NCI-H345 treated with DMSO at 0.1 percent for 48 hours (cell line): ENCODE measurements around the gene APOL4.
"Not testable (repeated sequence)": the region's sequence is repeated elsewhere in the genome, so short reads cannot be mapped to it uniquely, and the experiment has no call there.

Source experiments
- DNase-seq: peaks from one replicate; lab custom pipeline; 2025; ENCODE audit not compliant: unreplicated experiment; lab: John Stamatoyannopoulos, UW

APOL4 gene

DNA sequence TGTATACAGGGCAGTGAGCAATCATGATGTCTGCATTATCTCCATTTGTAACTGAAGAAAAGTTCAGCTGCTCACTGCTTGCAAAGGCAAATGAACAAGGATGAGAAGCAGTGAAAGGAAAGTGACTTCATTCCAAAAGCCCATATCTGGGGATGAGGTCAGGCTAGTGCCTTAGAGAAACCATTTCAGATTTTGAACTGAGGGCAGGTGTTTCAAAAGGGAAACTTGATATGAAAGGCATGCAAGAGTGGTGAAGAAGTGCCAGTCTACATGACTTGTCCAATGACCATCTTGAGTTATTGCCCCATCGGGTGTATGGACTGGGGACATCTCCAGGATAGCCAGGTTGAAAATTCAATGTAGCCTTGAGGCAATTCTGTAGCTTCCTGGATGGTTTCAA is 7.3 kb upstream of the APOL4 start:
- DNase-seq = no peak

DNA sequence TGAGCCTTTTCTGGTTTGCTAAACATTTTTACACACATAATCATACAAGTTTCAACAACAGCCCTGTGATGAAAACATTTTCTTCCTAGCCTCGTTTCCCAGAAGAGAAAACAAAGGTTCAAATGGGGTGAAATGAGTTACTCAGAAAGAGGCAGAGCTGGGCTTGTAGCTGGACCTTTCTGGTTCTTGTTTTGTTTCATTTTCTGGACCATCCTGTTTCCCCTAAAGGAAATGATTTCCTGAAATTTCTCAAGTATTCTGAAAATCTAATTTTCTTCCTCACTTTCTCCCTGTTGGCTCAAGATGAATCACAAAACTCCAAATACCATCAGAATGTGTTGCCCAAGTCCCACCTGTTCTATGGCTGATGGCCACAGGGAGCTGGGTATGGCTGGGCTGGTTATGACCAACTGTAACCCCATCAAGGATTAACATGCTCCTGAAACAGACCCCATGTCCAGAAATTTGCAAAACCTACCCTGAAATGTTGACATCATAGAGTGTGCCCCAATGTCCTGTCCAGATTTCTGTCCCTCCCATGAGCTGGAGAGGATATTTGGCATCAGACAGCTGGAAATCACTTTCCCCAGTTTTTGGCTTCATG is 6.7 kb upstream of the APOL4 start:
- DNase-seq = no peak

DNA sequence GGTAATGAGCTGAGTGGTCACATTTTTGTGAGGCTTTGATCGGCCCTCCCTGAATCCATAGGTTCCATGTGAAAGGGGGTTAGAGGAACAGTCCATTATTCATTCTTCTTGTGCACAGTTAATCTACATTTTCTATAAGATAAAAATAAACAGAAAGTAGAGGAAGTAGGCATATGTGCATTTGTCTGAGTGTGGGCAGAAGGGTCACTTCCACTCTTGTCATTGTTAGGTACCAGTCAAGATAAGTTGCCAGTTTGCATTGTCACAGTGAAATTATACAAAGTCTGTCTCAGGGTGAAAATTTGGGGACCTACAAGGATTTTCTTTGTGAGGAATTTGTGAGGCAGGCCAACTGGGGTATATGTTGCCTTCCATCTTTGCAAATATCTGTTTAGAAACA is 4.6 kb upstream of the APOL4 start:
- no peak for DNase-seq

DNA sequence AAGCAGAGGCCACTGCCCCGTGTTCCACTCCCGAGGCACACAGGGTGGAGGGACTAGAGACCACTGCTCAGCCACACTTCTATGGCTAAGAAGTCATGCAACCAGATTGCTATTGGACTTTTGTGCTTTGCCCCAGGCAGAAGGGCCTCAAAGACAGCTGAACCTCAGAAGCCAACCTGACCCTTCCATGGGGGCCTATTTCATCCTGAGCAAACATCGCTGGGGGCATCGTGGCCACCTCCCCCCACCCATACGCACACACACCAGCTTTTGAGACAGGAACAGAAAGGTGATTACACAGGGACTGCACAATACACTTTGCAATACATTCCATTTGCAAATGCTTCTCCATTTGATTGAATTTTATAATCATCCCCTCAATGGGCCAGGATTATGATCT is 4.0 kb upstream of the APOL4 start:
- not testable (repeated sequence) for DNase-seq

DNA sequence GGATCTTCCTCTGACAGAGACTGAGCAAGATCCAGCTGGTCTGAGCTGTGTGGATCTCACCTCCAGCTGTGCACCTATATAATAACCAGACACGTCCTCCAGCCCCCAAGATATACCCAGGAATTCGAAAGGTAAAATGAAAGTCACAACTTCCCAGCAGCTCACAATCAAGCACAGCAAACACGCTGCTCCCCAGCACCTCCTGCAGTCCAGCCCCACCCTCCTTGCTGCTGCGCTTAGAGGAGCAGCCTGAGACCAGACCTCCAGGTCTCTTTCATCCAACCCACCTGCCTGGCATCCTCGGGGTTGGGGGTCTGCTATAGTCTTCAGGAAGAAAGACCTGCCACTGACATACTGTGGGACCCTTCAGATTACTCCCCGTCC is 3.0 kb upstream of the APOL4 start:
- DNase-seq = no peak

DNA sequence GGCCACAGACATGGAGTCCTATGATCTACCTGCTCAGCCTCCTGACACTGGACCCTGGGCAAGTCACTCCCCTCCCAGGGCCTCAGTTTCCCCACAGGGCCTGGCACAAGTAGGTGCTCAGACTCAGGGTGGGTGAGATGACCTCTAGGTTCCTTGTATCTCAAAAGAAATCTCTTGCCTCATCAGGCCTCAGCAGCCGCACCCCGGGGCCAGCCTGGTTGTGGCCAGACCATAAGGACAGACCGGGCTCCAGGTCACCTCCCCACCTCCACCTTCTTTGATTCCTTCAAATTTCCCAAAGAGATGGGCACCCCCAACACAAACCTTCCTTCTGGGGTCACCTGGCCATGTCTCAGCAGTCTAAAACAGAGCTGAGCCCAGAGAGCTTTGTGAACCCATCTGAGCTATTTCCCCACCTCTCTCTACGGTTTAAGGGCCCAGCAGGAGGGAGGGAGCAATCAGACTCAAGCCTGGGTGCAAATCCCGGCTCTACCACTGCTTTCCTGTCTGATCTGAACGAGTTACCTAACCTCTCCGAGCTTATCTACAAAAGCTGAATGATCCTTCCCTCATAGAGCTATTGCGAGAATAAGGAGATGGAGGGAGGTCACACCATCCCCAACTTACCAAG is 2.5 kb upstream of the APOL4 start:
- no peak for DNase-seq

DNA sequence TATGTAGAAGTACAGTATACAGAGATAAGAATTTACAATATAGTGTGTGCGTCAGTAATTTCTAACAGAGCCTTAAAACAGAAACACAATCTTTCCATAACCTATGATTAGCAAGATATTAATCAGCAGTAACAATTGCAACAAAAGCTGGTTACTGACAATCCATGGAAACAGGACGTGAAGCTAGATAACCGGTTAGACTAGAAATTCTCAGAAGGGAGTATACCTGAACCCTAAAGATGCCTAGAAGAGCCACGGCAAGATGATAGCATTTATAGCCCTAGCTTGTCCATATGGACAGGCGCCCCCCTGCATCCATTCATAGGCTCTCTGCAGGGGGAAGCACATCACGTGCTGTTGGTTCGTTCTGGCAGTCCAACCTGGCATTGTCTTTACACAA is 1.8 kb upstream of the APOL4 start:
- not testable (repeated sequence) for DNase-seq

DNA sequence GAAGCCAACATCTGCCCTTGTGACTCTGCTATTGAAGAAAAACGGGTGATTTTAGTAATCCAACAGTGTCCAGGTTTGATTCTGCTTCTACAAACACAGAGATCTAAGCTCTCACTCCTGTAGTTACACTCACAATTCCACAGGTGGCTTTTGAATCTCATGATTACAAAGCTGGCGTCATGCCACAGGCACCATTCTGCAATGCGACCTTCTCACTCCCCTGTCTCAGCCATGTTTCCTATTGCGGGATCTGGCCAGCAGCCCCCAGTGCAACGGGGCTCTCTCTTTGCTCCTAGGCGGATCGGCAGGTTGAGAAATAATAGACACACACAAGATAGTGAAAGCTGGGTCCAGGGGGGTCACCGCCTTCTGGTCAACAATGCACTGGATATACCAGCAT is 1.3 kb upstream of the APOL4 start:
- not testable (repeated sequence) for DNase-seq

DNA sequence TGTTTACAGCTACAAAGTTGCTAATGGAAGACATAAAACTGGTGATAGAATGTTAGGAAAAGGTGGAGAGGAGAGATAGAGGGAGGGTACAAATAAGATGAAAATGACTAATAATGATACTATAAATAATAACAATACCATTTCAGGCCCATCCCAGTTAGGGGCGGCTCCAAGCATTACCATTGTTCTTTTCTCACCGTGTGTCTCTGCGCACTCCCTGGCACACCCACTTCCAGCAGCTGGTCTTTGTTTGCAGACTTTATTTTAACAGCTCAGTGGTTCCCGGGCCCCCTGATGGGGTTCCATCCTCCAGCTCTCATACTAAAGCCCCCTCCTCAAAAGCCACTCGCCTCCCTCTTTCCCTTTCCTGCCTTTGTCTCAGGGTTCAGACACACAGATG is 584 bp downstream of the APOL4 start:
- not testable (repeated sequence) for DNase-seq

DNA sequence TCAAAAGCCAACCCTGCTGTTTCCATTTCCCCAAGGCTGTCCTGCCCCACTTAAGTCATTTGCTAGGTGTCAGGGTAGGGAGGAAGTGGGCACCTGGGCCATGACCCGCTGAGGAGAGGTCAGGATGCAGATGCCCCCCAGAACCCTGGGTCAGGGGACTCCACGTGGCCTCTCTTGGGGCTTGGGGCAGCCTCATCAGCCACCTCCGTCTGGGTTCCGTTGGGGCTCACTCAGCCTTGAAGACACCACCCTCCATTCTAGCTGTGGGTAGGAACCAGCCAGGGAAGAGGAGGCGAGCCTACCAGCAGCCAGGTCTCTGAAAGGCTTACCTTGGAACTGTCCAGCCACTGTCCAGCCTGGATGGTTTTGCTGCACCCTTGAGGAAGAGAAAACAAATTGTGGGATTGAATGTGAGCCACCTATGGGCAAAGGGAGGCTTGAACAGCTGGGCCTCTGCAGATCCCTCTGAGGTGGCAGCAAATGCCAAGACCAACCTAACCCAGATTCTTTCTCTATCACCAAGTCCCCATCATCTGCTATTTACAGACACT is 2.5 kb downstream of the APOL4 start:
- no peak for DNase-seq

DNA sequence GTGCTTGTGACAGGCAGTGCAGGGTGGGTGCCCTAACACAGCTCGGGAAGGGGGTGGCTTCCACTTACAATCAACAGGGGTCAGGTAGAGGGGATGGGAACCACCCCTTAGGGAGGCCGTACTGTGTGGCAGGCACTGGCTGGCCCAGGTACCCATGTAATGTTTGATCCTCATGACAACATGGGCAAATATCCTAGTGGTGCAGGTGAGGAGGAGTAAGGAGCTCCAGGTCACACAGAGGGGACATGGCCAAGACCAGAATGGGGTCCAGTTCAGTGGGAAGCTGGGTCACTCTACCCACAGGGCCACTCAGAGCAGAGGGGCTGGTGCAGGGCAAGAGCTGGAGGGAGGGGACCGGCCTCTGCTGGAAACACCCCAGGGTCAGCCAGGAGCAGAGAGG is 3.1 kb downstream of the APOL4 start:
- no peak for DNase-seq

DNA sequence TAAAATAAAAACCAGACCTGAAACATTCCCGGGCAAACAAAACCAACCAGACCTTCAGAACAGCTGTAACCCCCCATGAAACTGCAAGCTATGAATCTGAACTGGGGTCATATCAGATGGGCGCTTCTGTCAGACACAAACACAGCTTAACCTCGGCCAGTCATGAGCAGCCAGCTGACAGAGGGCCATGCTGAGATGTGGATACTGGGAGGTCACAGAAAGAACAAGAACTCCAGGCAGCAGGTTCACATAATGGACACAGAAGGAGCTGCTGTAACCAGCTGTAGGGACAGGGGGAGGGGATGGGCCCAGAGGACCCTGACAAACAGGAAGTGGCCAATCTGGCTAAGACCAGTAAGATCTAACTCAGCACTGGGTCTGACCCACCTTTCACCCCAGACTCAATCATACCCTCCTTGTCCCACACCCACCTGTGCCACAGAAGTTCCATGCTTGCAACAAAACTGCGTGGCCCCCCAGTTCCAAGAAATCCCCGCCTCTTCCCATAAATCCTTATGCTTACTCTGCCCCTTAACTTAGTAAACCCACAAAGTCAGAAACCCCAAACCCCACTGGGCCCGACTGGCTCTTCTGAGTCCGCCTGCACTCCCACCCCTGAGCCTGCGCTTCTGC is 4.0 kb downstream of the APOL4 start:
- no peak for DNase-seq

DNA sequence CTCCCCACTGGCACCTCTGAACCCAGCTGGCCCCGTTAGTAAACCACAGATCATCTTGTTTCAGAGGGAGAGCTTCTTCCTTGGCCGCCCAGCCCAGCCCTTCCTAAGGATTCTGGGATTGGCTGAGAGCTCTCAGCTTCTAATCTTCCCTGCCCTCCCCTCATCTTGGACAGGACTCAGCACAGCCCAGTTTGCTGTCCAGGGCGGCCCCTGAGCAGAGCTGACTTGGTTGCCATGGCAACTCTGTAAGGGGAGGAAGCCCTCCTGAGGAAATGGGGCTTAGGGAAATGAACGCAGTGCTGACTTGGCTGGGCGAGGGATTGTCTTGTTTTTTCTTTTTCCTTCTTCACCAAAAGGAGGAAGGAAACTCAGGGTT is 4.6 kb downstream of the APOL4 start:
- DNase-seq = no peak

DNA sequence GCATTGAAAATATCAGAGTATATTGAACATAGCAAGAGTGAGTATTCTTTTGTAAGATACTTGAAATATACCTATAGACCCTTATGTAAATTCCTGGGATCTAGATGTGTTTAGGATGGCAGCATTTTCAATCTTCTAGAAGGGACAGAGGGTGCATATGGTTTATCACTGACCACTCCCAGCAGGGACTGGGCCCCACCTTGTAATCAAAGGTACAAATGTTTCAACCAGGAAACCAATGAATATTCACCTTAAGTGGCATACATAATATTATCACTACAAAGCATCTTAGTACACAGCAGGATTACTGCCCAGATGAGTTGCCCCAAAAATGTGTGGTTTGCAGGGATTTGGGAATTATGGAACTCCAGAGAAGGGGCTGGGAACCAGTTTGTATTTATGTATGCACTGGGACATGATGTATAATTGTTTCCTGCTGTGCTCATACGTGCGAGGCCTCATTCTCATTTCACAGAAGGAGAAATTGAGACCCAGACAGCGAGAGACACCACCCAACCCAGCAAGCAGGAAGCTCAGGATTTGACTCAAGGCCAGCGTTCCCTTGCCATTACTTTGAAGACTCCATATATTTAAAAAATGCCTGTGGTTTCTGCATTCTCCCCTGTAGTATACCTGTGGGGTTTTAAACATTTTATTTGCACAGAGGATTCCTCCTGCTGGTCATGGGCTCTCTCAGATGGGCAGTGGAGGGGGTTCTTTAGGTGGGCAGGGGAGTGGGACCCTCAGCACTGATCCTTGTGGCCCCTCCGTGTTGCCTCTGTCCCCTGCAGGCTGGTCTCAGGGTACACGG is 5.2 kb downstream of the APOL4 start:
- no peak for DNase-seq

DNA sequence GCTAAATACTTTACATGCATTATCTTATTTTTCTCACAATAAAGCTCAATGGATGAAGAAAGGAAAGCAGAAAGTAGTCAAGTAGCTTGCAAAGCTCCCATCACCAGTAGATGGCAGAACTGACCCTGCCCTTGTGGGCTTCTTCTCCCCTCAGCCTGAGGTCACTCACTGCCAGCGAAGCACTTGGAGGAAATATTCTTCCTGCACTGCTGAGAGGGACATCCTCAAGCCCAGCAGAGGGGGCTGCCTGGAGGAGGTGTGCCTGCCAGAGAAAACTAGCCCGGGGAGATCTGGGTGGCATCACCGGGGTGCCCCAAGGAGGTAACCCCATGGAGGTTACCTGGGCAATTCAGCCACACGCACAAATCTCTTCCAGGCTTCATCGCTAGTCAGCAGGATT is 6.6 kb downstream of the APOL4 start:
- no peak for DNase-seq

DNA sequence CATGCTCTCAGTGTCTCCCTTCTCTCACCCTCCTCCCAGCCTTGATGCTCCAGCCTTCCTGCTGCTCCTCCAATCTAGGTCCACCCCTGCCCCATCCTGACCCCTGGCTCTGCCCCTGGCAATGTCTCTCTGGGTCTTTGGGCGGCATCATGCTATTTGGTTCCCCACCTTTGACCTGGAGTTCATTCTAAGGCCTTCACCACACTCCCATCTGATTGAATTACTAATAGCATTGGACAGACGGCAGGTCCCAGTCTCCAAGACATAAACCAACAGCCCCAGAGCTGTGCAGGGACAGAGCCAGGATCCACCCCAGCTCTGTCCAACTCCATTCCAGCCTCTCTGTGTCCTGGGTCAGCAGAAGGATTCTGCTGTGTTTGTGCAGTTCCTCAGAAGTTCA is 7.2 kb downstream of the APOL4 start:
- DNase-seq = no peak

DNA sequence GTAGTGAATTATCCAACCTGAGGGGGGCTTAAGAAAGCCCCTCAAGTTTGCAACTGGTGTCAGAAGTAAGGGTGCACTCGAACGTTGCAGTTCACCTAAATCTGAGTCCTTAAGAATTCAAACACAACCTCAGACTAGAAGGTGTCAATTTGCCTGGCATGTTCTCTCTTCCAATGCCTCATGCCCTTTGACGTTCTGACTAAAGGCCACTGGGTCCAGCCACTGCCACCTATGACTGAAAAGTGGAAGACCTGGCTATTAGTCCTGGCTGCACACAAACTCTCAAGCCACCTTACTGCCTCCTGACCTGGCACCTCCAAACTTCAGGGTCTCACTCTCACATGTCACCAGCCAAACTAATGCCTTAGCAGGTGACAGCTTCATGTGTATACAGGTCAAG is 8.0 kb downstream of the APOL4 start:
- DNase-seq = no peak

DNA sequence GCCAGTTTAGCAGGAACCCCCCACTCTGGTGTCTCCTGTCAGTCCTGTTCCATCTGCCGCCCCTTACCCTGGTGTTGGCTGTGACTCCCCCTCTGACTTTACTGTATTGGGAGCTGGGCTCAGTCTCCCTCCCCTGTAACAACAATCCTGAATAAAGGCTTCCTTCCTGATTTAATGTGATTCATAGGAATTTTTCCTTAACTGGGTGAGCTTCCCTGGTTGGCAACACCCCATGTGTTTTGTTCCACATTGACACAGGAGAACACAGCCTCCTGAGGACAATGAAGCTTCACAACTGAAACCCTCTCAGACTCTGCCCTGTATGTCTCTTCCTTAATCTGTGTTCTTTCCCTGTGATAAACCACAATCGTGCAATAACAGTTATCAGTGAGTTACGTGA is 8.4 kb downstream of the APOL4 start:
- DNase-seq = no peak

DNA sequence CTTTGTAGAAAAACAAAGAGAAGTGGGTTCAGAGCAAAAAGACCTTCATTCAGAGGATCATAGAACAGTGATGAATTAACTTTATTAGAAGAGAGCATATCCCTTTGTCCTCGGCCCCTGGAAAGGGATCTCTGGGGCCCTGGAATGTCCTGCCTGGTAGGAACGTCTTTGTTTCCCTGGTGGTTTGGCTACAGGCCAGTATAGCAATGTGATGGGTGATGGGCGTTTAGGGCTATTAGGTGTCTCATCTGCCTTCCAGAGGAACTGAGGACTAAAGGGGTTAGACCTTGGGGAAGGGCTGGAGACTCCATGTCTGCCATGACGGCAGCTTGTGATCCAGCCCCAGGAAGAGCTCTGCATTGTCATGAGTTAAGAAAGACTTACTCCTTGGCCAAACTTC is 9.1 kb downstream of the APOL4 start:
- no peak for DNase-seq

DNA sequence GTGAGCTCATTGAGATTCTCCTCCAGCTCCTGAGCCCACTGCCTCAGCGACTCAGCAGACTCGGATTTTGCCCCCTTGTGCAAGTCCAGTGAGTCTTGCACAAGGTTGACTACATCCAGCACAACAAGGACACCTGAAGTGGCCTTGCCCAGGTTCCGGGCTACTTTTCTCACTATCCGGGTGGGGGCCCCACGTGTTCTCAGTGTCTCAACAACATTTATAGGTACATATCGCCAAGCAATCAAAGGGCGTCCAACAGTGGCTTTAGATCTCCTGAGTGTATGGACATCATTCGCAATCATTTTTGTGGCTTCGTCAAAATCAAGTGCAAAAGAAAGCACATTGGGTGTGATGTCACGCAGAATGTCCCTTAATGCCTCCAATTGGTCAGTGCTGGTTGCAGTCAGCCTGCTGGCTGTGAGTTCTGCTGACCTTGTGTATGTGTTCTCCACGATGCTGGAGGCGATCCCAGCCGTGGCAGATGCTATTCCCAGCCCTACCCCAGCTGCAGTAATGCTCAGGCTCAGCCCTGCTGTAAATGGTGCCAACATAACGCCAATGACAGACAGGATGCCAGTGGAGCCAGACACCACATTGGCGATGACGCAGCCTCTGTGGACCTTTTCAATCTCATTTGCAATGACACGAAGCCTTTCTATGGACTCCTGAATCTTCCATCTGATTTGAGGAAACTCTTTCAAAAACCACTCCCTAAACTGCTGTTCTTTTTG is 10.3 kb downstream of the APOL4 start:
- no peak for DNase-seq

DNA sequence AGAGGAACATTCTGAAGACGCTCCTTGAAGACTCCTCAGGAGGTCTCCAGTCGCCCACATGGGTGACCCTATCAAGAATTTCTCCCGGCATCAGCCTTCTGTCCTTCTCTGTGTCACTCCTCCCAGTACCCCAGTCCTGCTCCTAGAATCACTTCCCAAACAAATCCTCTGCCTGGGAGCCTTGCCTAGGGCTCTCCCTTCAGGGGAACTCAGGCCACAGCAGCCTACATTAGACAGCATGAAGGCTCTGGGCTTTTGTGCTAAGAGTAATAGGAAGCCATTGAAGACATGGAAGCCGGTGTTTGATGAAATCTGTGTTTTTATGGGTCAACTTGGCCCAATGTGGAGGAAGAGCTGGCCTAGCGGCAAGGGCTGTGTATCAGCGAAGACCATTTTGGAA is 13.7 kb downstream of the APOL4 start:
- not testable (repeated sequence) for DNase-seq
